ENCODE data around the gene BIN1.

DNA sequence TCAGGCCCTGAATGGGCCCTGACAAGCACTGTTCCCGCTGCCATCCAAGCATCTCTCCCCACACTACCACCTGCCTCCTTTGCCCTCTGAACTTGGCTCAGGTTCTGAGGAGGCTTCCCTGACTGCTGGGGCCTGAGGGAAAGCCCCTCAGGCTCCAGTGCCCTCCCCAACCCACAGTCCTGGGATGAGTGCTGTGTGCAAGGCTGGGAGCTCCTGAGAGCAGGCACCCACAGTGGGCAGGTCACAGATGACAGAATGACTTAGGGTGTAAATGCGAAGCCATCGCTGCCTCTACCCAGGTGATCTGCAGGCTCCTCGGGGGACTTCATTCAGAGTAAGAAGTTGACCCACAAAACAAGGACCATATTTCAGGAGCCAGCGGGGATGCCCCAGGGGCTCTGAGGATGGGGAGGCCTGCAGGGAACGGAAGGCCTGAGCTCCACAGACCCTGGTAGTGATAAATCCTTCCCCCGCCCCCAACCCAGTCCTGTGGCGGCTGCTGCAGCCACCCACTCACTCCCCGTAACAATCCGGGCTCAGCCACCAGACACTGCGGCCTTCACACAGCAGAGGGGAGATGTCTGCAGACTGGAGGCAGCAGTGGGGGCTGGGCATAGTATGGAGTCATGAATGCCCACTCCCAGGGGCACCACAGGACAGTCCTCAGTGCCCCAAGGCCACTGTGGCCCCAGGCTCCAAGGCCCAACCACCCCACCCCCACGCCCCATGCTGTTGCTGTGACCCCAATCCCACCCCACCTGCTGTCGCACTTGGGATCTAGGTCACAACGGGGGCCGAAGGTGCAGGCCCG is 8.9 kb downstream of the BIN1 start:
- TF ChIP-seq POLR2A (IDR thresholded peaks at IDR 0.05; ENCODE audit: low read depth, low read length) (no peak), TAF1 (IDR thresholded peaks at IDR 0.05; ENCODE audit: low read depth, low read length) (no peak), POLR2AphosphoS5 (IDR thresholded peaks at IDR 0.05; ENCODE audit: low read depth, low read length) (no peak), SPI1 (IDR thresholded peaks at IDR 0.05; ENCODE audit: low read depth, low read length) (no peak)

Data from GM12891 (cell line).